MCF 10A (cell line): ENCODE data around the gene GALNT10. TPM values are rescaled to one million over a fixed set of nuclear protein-coding genes. Genes with fewer than 3 reads are reported as not detected.

Experiments
- BruUV-seq: library from RNA; stranded (reverse); fragments of 400-500 nt; replicated peaks from 2 replicates; lab custom pipeline; 2021; lab: Mats Ljungman, UMichigan
- CTCF ChIA-PET: fragments of 300-600 bp; sonication (Branson Sonifier 250); formaldehyde crosslinking; extraction: SDS; loops from one replicate; lab custom pipeline; 2021; ENCODE audit warnings: antibody characterized with exemption, inconsistent platforms; lab: Yijun Ruan, JAX
- POLR2A ChIA-PET: fragments of 300-600, 350-650 bp; sonication (Branson Sonifier 250); formaldehyde crosslinking; extraction: SDS; loops from one replicate; lab custom pipeline; 2020; ENCODE audit warnings: antibody characterized with exemption, inconsistent platforms; lab: Yijun Ruan, JAX
- DNase-seq: peaks from one replicate; pipeline ENCODE4 v3.0.0-alpha.2; 2018; ENCODE audit not compliant: unreplicated experiment
- H3K27ac Mint-ChIP-seq: one replicate; pipeline ENCODE4 v1.8.0; 2022; ENCODE audit warnings: mild to moderate bottlenecking, low read depth, mixed read lengths; ENCODE audit not compliant: unreplicated experiment
- H3K27me3 Mint-ChIP-seq: one replicate; pipeline ENCODE4 v1.8.0; 2022; ENCODE audit warnings: mixed read lengths; ENCODE audit not compliant: insufficient read depth, unreplicated experiment
- H3K36me3 Mint-ChIP-seq: one replicate; pipeline ENCODE4 v1.8.0; 2022; ENCODE audit warnings: mild to moderate bottlenecking, moderate library complexity, mixed read lengths; ENCODE audit not compliant: insufficient read depth, unreplicated experiment
- H3K4me1 Mint-ChIP-seq: one replicate; pipeline ENCODE4 v1.8.0; 2022; ENCODE audit warnings: mixed read lengths; ENCODE audit not compliant: insufficient read depth, unreplicated experiment
- H3K4me3 Mint-ChIP-seq: one replicate; pipeline ENCODE4 v1.8.0; 2022; ENCODE audit warnings: mild to moderate bottlenecking, moderate library complexity, mixed read lengths; ENCODE audit not compliant: unreplicated experiment
- H3K9me3 Mint-ChIP-seq: one replicate; pipeline ENCODE4 v1.8.0; 2022; ENCODE audit warnings: mixed read lengths; ENCODE audit not compliant: unreplicated experiment
- CTCF ChIP-seq: fragments of 200-600 bp; IDR thresholded peaks from one replicate; pipeline ENCODE4 v1.8.0; 2022; ENCODE audit warnings: antibody characterized with exemption, mild to moderate bottlenecking; ENCODE audit not compliant: unreplicated experiment
- intact Hi-C: fragments of 100-400 bp; cut with micrococcal nuclease; formaldehyde crosslinking; loops from 2 replicates; pipeline ENCODE4 v1.14.1; 2022
- total RNA-seq: library from RNA; stranded (reverse); gene quantifications from 2 replicates; pipeline ENCODE4 v1.2.3, GENCODE V29; 2022

Gene GALNT10
- total RNA-seq, 1 experiment from 2014 or later = 57.4 TPM

GRCh38 chr5:154300207-154300883 lies 109.8 kb downstream of the GALNT10 start:
- H3K4me1 Mint-ChIP-seq = no peaks in the 10 kb centered on the region
- no peak for DNase-seq
- intact Hi-C loops = no loop called here
- H3K36me3 Mint-ChIP-seq = peaks cover 12% of the 10 kb centered on the region
- peaks cover 20% of the 10 kb centered on the region for H3K9me3 Mint-ChIP-seq
- no peak overlapping the region for H3K4me3 Mint-ChIP-seq
- BruUV-seq = no TSS peak
- no peak for TF ChIP-seq CTCF
- POLR2A ChIA-PET = interaction anchor here (0.7 kb wide), 1 partner anchor 14 kb away, joined by 3 read pairs; no protein-coding TSS in a partner anchor
- CTCF ChIA-PET = interaction anchor here (0.7 to 1.2 kb wide), 2 partner anchors 103 to 121 kb away, joined by 3 read pairs; no protein-coding TSS in a partner anchor
- no peaks in the 10 kb centered on the region for H3K27me3 Mint-ChIP-seq
- H3K27ac Mint-ChIP-seq = no peak overlapping the region

- ChIA-PET CTCF (interaction anchor here (0.6 to 1.1 kb wide), 3 partner anchors 19 to 122 kb away, joined by 3 read pairs; no protein-coding TSS in a partner anchor), POLR2A (interaction anchor here (0.5 kb wide), 1 partner anchor 10 kb away, joined by 3 read pairs; no protein-coding TSS in a partner anchor)
- no peak for TF ChIP-seq CTCF
- no peak for DNase-seq
- BruUV-seq = no TSS peak
- Mint-ChIP-seq H3K4me3 (no peak overlapping the region), H3K36me3 (peaks cover 12% of the 10 kb centered on the region), H3K27me3 (no peaks in the 10 kb centered on the region), H3K9me3 (peaks cover 27% of the 10 kb centered on the region), H3K4me1 (no peaks in the 10 kb centered on the region), H3K27ac (no peak overlapping the region)
- intact Hi-C loops = no loop called here
These were observed 111.2 kb downstream of the GALNT10 start for GRCh38 chr5:154301726-154302125.

- Mint-ChIP-seq H3K27ac (no peak overlapping the region), H3K9me3 (peaks cover 27% of the 10 kb centered on the region), H3K27me3 (no peaks in the 10 kb centered on the region), H3K36me3 (peaks cover 12% of the 10 kb centered on the region), H3K4me1 (no peaks in the 10 kb centered on the region), H3K4me3 (no peak overlapping the region)
- intact Hi-C loops = no loop called here
- no peak for DNase-seq
- no peak for TF ChIP-seq CTCF
- ChIA-PET POLR2A (interaction anchor here (0.5 kb wide), 1 partner anchor 11 kb away, joined by 3 read pairs; no protein-coding TSS in a partner anchor), CTCF (interaction anchor here (0.8 to 1.1 kb wide), 4 partner anchors 19 to 230 kb away, joined by 3 read pairs; no protein-coding TSS in a partner anchor)
- no TSS peak for BruUV-seq
These were observed 111.6 kb downstream of the GALNT10 start for GRCh38 chr5:154302161-154302560.

GRCh38 chr5:154303133-154303532 lies 112.6 kb downstream of the GALNT10 start:
- Mint-ChIP-seq H3K27me3 (no peaks in the 10 kb centered on the region), H3K9me3 (peaks cover 27% of the 10 kb centered on the region), H3K4me3 (no peak overlapping the region), H3K27ac (no peak overlapping the region), H3K4me1 (no peaks in the 10 kb centered on the region), H3K36me3 (peaks cover 12% of the 10 kb centered on the region)
- CTCF ChIA-PET = interaction anchor here (0.5 to 1.5 kb wide), 3 partner anchors 19 to 242 kb away, joined by 3 to 4 read pairs (median 3); no protein-coding TSS in a partner anchor
- intact Hi-C loops = no loop called here
- TF ChIP-seq CTCF = no peak
- BruUV-seq = no TSS peak
- POLR2A ChIA-PET = no interaction called here
- DNase-seq = no peak
